Common myeloid progenitor, CD34-positive (primary cell): ENCODE results near the gene NCOA3.
A peak's percentile ranks its signal among the peaks of the same experiment; 100 is the strongest.

Experiments used
- CTCF ChIA-PET: fragments of 350-600 bp; sonication (Branson Sonifier 250); formaldehyde crosslinking; loops from one replicate; lab custom pipeline; 2021; ENCODE audit warnings: antibody characterized with exemption; lab: Charles Lee
- POLR2A ChIA-PET: fragments of 350-600 bp; sonication (Branson Sonifier 250); formaldehyde crosslinking; loops from one replicate; lab custom pipeline; 2021; ENCODE audit warnings: antibody characterized with exemption; lab: Charles Lee
- DNase-seq, 3 donors: peaks; one replicate each; pipeline versions ENCODE4 v3.0.0 to v3.0.0-alpha.2; 2013
- H3K27ac ChIP-seq, 2 experiments: 1 replicate in 1 of 2; 2 replicates in 1 of 2; pipeline ENCODE4 v1.7.0; 2013; ENCODE audit warnings: inconsistent platforms in 2 of 2, low read length in 2 of 2, mild to moderate bottlenecking in 2 of 2, low read depth in 1 of 2, moderate library complexity in 1 of 2; ENCODE audit not compliant: severe bottlenecking in 2 of 2, insufficient read depth in 1 of 2, poor library complexity in 1 of 2
- H3K27me3 ChIP-seq, 5 experiments: replicated peaks in 2 of 5; 1 replicate in 3 of 5; 2 replicates in 2 of 5; pipeline versions ENCODE4 v1.6.1 to v1.7.0; 2013; ENCODE audit warnings: low read length in 4 of 5, mild to moderate bottlenecking in 2 of 5, moderate library complexity in 2 of 5, inconsistent platforms in 1 of 5; ENCODE audit not compliant: insufficient read depth in 5 of 5, control insufficient read depth in 4 of 5
- H3K36me3 ChIP-seq, 4 experiments: 1 replicate in 2 of 4; 2 replicates in 2 of 4; pipeline versions ENCODE4 v1.6.1 to v1.7.0; 2013; ENCODE audit warnings: low read length in 3 of 4, control low read depth in 1 of 4, mild to moderate bottlenecking in 1 of 4; ENCODE audit not compliant: control insufficient read depth in 4 of 4, insufficient read depth in 4 of 4
- H3K4me1 ChIP-seq, 4 experiments: 1 replicate in 3 of 4; 2 replicates in 1 of 4; pipeline versions ENCODE4 v1.6.1 to v1.7.1; 2013; ENCODE audit warnings: low read length in 3 of 4, mild to moderate bottlenecking in 3 of 4, control low read depth in 1 of 4, inconsistent platforms in 1 of 4, moderate library complexity in 1 of 4; ENCODE audit not compliant: control insufficient read depth in 4 of 4, insufficient read depth in 4 of 4; ENCODE audit errors: control extremely low read depth in 1 of 4
- H3K4me3 ChIP-seq, 7 experiments: 1 replicate in 4 of 7; 2 replicates in 3 of 7; pipeline versions ENCODE4 v1.5.1 to v1.7.0; 2013; ENCODE audit warnings: mild to moderate bottlenecking in 7 of 7, low read length in 6 of 7, moderate library complexity in 6 of 7, inconsistent platforms in 2 of 7, low read depth in 2 of 7, control low read depth in 1 of 7; ENCODE audit not compliant: insufficient read depth in 4 of 7, control insufficient read depth in 1 of 7; ENCODE audit errors: extremely low read depth in 1 of 7
- H3K9me3 ChIP-seq, 5 experiments: 1 replicate in 4 of 5; 2 replicates in 1 of 5; pipeline versions ENCODE4 v1.6.1 to v1.7.1; 2013; ENCODE audit warnings: low read length in 4 of 5, mild to moderate bottlenecking in 2 of 5, inconsistent platforms in 1 of 5, low read depth in 1 of 5, moderate library complexity in 1 of 5; ENCODE audit not compliant: control insufficient read depth in 4 of 5, insufficient read depth in 2 of 5; ENCODE audit errors: control extremely low read depth in 1 of 5
- whole genome bisulfite sequencing: methylation state at CpG from one replicate; pipeline ENCODE4 v1.1.5; 2013; ENCODE audit not compliant: insufficient coverage; 5-methylcytosine and 5-hydroxymethylcytosine counted together

NCOA3 gene

GRCh38 chr20:47561180-47561579 lies 59.5 kb downstream of the NCOA3 start:
- Histone ChIP-seq H3K36me3 (no peaks in the 10 kb centered on the region), H3K27ac (no peak overlapping the region), H3K9me3 (no peaks in the 10 kb centered on the region), H3K4me3 (no peak overlapping the region), H3K4me1 (no peaks in the 10 kb centered on the region), H3K27me3 (no peaks in the 10 kb centered on the region)
- ChIA-PET POLR2A (interaction anchor here (0.6 kb wide), 2 partner anchors 75 to 266 kb away, joined by 3 read pairs; no protein-coding TSS in a partner anchor), CTCF (interaction anchor here (1.1 to 1.6 kb wide), 5 partner anchors 17 to 58 kb away, joined by 3 read pairs; no protein-coding TSS in a partner anchor)
- 79% methylated on average over 1 of the region's 3 CpGs for WGBS
- DNase-seq: no peak

- DNase-seq: no peak
- no CpG with 5 or more reads among the region's 4 CpGs for WGBS
- no peaks in the 10 kb centered on the region for H3K4me1 ChIP-seq
- ChIA-PET POLR2A (interaction anchor here (0.6 kb wide), 1 partner anchor 75 kb away, joined by 3 read pairs; no protein-coding TSS in a partner anchor), CTCF (interaction anchor here (1.1 to 1.6 kb wide), 4 partner anchors 19 to 58 kb away, joined by 3 read pairs; no protein-coding TSS in a partner anchor)
- H3K27ac ChIP-seq: no peak overlapping the region
- no peaks in the 10 kb centered on the region for H3K9me3 ChIP-seq
- no peak overlapping the region for H3K4me3 ChIP-seq
- no peaks in the 10 kb centered on the region for H3K36me3 ChIP-seq
- no peaks in the 10 kb centered on the region for H3K27me3 ChIP-seq
Observed at GRCh38 chr20:47561603-47562583, 60.2 kb downstream of the NCOA3 start.

DNA sequence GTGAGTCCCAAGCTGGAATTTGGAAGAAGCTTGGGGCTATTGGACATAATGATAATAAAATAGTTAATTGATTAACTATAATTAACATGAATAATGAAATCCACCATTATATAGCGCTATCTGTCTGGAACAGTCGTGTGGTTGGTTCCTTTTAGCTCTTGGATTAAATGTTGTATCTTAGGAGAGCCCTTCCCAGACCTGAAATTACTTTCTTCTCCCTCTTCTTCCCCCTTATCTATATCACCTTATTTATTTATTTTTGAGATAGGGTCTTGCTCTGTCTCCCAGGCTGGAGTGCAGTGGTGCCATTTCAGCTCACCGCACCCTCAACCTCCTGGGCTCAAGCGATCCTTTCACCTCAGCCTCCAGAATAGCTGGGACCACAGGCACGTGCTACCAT lies 64.6 kb downstream of the NCOA3 start:
- peaks cover 0 to 5% (median 0%) of the 10 kb centered on the region in 5 experiments for H3K9me3 ChIP-seq
- no peak for DNase-seq
- ChIA-PET CTCF (interaction anchor here (0.7 to 1.5 kb wide), 3 partner anchors 30 to 65 kb away, joined by 3 to 4 read pairs (median 3); partner anchors contain the start of gene NCOA3), POLR2A (interaction anchor here (0.8 kb wide), 1 partner anchor 11 kb away, joined by 3 read pairs; no protein-coding TSS in a partner anchor)
- H3K4me1 ChIP-seq: peaks cover 0 to 8% (median 1%) of the 10 kb centered on the region in 4 experiments
- no peaks in the 10 kb centered on the region for H3K27me3 ChIP-seq
- H3K27ac ChIP-seq: no peak overlapping the region
- WGBS: 100% methylated on average over 5 of the region's 5 CpGs
- H3K4me3 ChIP-seq: no peak overlapping the region
- peaks cover 0 to 11% (median 3%) of the 10 kb centered on the region in 4 experiments for H3K36me3 ChIP-seq

DNA sequence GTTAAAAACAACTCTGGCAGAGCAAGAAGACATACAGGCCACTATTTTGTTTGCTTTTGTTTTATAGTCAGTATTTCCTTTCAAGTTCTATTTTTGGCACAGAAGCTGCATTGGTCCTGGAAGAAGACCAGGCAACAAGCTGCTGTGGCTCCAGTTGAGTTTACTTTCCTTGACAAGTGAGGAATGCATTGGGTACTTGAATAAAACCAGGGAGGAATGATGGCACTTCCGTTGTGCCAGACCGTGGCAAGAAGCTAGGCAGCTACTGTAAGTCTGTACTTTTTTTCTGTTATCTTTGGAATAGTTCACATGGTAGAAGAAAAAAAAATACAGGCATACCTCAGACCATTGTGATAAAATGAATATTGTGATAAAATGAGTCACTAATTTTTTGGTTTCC lies 66.3 kb downstream of the NCOA3 start:
- H3K27ac ChIP-seq: peak overlapping the region in 1 of 2 experiments; percentile 64
- peaks cover 0 to 16% (median 4%) of the 10 kb centered on the region in 5 experiments for H3K9me3 ChIP-seq
- DNase-seq: peak in 1 of 3 donors; percentile 15
- no peak overlapping the region for H3K4me3 ChIP-seq
- no peaks in the 10 kb centered on the region for H3K27me3 ChIP-seq
- peaks cover 0 to 8% (median 1%) of the 10 kb centered on the region in 4 experiments for H3K4me1 ChIP-seq
- ChIA-PET CTCF (interaction anchor here (0.8 to 1.6 kb wide), 4 partner anchors 12 to 42 kb away, joined by 3 to 4 read pairs (median 3); no protein-coding TSS in a partner anchor), POLR2A (no interaction called here)
- WGBS: 16% methylated on average over 2 of the region's 2 CpGs
- peaks cover 0 to 21% (median 3%) of the 10 kb centered on the region in 4 experiments for H3K36me3 ChIP-seq

DNA sequence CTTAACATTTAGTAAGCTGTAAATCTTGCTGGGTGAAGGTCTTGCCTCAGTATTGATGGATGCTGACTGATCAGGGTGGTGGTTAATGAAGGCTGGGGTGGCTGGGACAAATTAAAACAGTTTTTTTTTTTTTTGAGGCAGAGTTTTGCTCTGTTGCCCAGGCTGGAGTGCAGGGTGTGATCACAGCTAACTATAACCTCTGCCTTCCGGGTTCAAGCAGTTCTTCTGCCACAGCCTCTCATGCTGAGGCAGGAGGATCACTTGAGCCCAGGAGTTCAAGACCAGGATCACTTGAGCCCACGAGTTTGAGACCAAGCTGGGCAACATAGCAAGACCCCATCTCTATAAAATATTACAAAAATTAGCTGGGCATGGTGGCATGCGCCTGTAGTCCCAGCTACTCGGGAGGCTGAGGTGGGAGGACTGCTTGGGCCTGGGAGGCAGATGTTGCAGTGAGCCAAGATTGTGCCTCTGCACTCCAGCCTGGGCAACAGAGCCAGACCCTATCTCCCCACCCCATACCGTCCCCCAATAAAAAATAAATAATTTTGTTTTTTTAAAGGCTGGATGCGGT lies 67.2 kb downstream of the NCOA3 start:
- ChIA-PET POLR2A (no interaction called here), CTCF (interaction anchor here (0.6 to 1.1 kb wide), 4 partner anchors 13 to 65 kb away, joined by 3 read pairs; no protein-coding TSS in a partner anchor)
- Histone ChIP-seq H3K27ac (no peak overlapping the region), H3K36me3 (peaks cover 0 to 21% (median 3%) of the 10 kb centered on the region in 4 experiments), H3K27me3 (no peaks in the 10 kb centered on the region), H3K4me3 (no peak overlapping the region), H3K9me3 (peaks cover 0 to 16% (median 4%) of the 10 kb centered on the region in 5 experiments), H3K4me1 (peaks cover 0 to 8% (median 1%) of the 10 kb centered on the region in 4 experiments)
- no peak for DNase-seq
- WGBS: 100% methylated on average over 1 of the region's 6 CpGs

DNA sequence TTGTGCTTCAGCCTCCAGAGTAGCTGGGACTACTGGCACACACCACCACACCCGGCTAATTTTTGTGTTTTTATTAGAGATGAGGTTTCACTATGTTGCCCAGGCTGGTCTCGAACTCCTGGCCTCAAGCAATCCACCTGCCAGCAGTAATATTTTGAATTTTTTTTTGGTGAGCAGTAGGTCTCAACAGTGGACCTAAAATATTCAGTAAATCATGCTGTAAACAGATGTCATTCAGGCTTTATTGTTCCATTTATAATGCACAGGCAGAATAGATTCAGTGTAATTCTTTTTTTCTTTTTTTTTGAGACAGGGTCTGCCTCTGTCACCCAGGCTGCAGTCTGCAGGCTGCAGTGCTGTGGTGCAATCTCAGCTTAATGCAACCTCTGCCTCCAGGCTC lies 69.7 kb downstream of the NCOA3 start:
- H3K27me3 ChIP-seq: no peaks in the 10 kb centered on the region

More for the DNA sequence above, 69.7 kb downstream of the NCOA3 start:
- H3K9me3 ChIP-seq: peaks cover 0 to 16% (median 4%) of the 10 kb centered on the region in 5 experiments
- POLR2A ChIA-PET: no interaction called here
- no peak for DNase-seq
- 100% methylated on average over 2 of the region's 2 CpGs for WGBS
- peak overlapping the region in 1 of 7 experiments; percentile 20 for H3K4me3 ChIP-seq
- H3K36me3 ChIP-seq: peaks cover 0 to 21% (median 3%) of the 10 kb centered on the region in 4 experiments
- CTCF ChIA-PET: no interaction called here
- H3K27ac ChIP-seq: no peak overlapping the region
- peaks cover 7 to 26% (median 13%) of the 10 kb centered on the region in 4 experiments for H3K4me1 ChIP-seq
